ENCODE measurements around the gene PCTP. TPM values are rescaled to one million over a fixed set of nuclear protein-coding genes. Genes with fewer than 3 reads are reported as not detected.

PCTP gene
- polyA plus RNA-seq, 1 of the 3 experiments (the other 2 are of a cell fraction) = 20.8 TPM

GRCh38 chr17:55765472-55765871 is 14.6 kb downstream of the PCTP start:
- H4K20me1 ChIP-seq (ENCODE audit: insufficient read depth) = peaks cover 12% of the 10 kb centered on the region; the same call in 1 of the 2 replicates
- POLR2A ChIA-PET = no interaction called here
- H3K4me1 ChIP-seq (ENCODE audit: control insufficient read depth in 1 of 2, insufficient read depth in 2 of 2, low read depth in 1 of 2, low read length in 1 of 2) = peaks cover 8 to 9% of the 10 kb centered on the region in 2 experiments
- peaks cover 8% of the 10 kb centered on the region for H3F3A ChIP-seq (replicated peaks; ENCODE audit: insufficient read depth)
- no peak overlapping the region for H2AFZ ChIP-seq (ENCODE audit: low read depth)
- CTCF ChIA-PET = interaction anchor here (1.0 to 1.1 kb wide), 4 partner anchors 15 to 237 kb away, joined by 3 to 6 read pairs (median 3); partner anchors contain the start of gene PCTP
- H3K9me2 ChIP-seq = no peaks in the 10 kb centered on the region
- H3K36me3 ChIP-seq (replicated peaks in 1 of 2; ENCODE audit: control insufficient read depth in 1 of 2, insufficient read depth in 2 of 2, low read length in 1 of 2) = peaks cover 2 to 6% of the 10 kb centered on the region in 2 experiments
- H3K79me2 ChIP-seq (ENCODE audit: insufficient read depth) = peaks cover 12% of the 10 kb centered on the region
- H3K27me3 ChIP-seq (ENCODE audit: insufficient read depth) = no peaks in the 10 kb centered on the region
- no peak overlapping the region for H3K9ac ChIP-seq
- no peak overlapping the region for H3K27ac ChIP-seq (ENCODE audit: low read depth in 2 of 2, low read length in 1 of 2)
- TF ChIP-seq MAX (IDR thresholded peaks at IDR 0.05; ENCODE audit: low read depth) = no peak
- TF ChIP-seq NRF1 (IDR thresholded peaks at IDR 0.05; ENCODE audit: low read depth, low read length) = no peak
- no peak for TF ChIP-seq TEAD4 (IDR thresholded peaks at IDR 0.05; ENCODE audit: borderline replicate concordance, insufficient read depth)
- TF ChIP-seq TCF12 (IDR thresholded peaks at IDR 0.05) = no peak
- TF ChIP-seq RCOR1 (IDR thresholded peaks at IDR 0.05; ENCODE audit: low read length) = no peak
- TF ChIP-seq PBX3 (IDR thresholded peaks at IDR 0.05) = no peak
- no peak for TF ChIP-seq FOXJ3 (CRISPR knock-in tag; IDR thresholded peaks at IDR 0.05)
- no peak for TF ChIP-seq EP300 (IDR thresholded peaks at IDR 0.05; ENCODE audit: borderline replicate concordance in 1 of 2, low read depth in 1 of 2, low read length in 1 of 2)
- TF ChIP-seq ZBTB33 (IDR thresholded peaks at IDR 0.05; ENCODE audit: borderline replicate concordance, low read depth) = no peak
- no peak for TF ChIP-seq FOXM1 (IDR thresholded peaks at IDR 0.05; ENCODE audit: low read depth)
- no peak for TF ChIP-seq GABPA (IDR thresholded peaks at IDR 0.05; ENCODE audit: low read depth)
- TF ChIP-seq CTCF (IDR thresholded peaks at IDR 0.05) = no peak
- TF ChIP-seq USF1 (IDR thresholded peaks at IDR 0.05; ENCODE audit: borderline replicate concordance, low read depth) = no peak
- no peak for TF ChIP-seq MEF2A (IDR thresholded peaks at IDR 0.05; ENCODE audit: borderline replicate concordance, low read depth)
- TF ChIP-seq YY1 (IDR thresholded peaks at IDR 0.05; ENCODE audit: low read depth) = no peak
- TF ChIP-seq JUND (IDR thresholded peaks at IDR 0.05) = no peak
- no peak for TF ChIP-seq REST (IDR thresholded peaks at IDR 0.05; ENCODE audit: low read depth, low read length)
- DNase-seq = no peak
- 95% methylated on average over 3 of the region's 3 CpGs for WGBS (ENCODE audit: low lambda C conversion rate)
- H3K4me2 ChIP-seq = no peak overlapping the region
- H3K9me3 ChIP-seq = no peaks in the 10 kb centered on the region
- no peak overlapping the region for H3K4me3 ChIP-seq (ENCODE audit: low read depth in 2 of 2, low read length in 1 of 2)
